Measurements from ENCODE around the gene OR52N5.

The OR52N5 gene

GRCh38 chr11:5783255-5783654 lies at the start of gene OR52N5:
TSS of gene OR52N5 (minus strand) at chr11:5783355. CDS start at chr11:5778634, 4,721 bp downstream.
- no peak for DNase-seq

GRCh38 chr11:5831196-5831829 lies 48.2 kb upstream of the OR52N5 start:
- no peak for DNase-seq

GRCh38 chr11:5818245-5818886 lies 35.2 kb upstream of the OR52N5 start:
- no peak for DNase-seq

- DNase-seq: no peak
These were observed 32.4 kb upstream of the OR52N5 start for GRCh38 chr11:5815534-5815933.

GRCh38 chr11:5809905-5810795 lies 27.0 kb upstream of the OR52N5 start:
- no peak for DNase-seq

- no peak for DNase-seq
These were observed 26.0 kb upstream of the OR52N5 start for GRCh38 chr11:5809122-5809519.

- DNase-seq: peak; percentile 70
These were observed 25.5 kb upstream of the OR52N5 start, which contains the start of gene OR52N2 for GRCh38 chr11:5808500-5809121. TSS of gene OR52N2 (plus strand) at chr11:5808924. CDS start at chr11:5820336, 11,412 bp downstream.

- DNase-seq: no peak
These were observed 24.4 kb upstream of the OR52N5 start for GRCh38 chr11:5807580-5807979.

- DNase-seq: no peak
These were observed 20.8 kb upstream of the OR52N5 start for GRCh38 chr11:5803982-5804381.

- no peak for DNase-seq
These were observed 13.4 kb upstream of the OR52N5 start for GRCh38 chr11:5796541-5796940.

GRCh38 chr11:5791165-5791564 lies 8.0 kb upstream of the OR52N5 start, which contains the start of gene OR52N1:
TSS of gene OR52N1 (minus strand) at chr11:5791265. CDS start at chr11:5788816, 2,449 bp downstream.
- DNase-seq: no peak

- no peak for DNase-seq
These were observed 16.1 kb downstream of the OR52N5 start for GRCh38 chr11:5767056-5767455.

- no peak for DNase-seq
These were observed 29.2 kb downstream of the OR52N5 start, which contains the start of gene OR52N4 for GRCh38 chr11:5753943-5754342. TSS of gene OR52N4 (plus strand) at chr11:5754243. CDS start at chr11:5754741, 498 bp downstream.

GRCh38 chr11:5749836-5750235 lies 33.3 kb downstream of the OR52N5 start:
- DNase-seq: no peak

- no peak for DNase-seq
These were observed 36.5 kb downstream of the OR52N5 start for GRCh38 chr11:5746614-5747013.

GRCh38 chr11:5738431-5738830 lies 44.7 kb downstream of the OR52N5 start:
- DNase-seq: no peak

GRCh38 chr11:5737670-5738392 lies 45.3 kb downstream of the OR52N5 start:
- no peak for DNase-seq

- DNase-seq: no peak
These were observed 46.1 kb downstream of the OR52N5 start for GRCh38 chr11:5737091-5737490.

- no peak for DNase-seq
These were observed 46.8 kb downstream of the OR52N5 start, which contains the start of gene OR56B1 for GRCh38 chr11:5736396-5736795. TSS of gene OR56B1 (plus strand) at chr11:5736448. CDS start at chr11:5736517, 69 bp downstream.

GRCh38 chr11:5727691-5728090 lies 55.5 kb downstream of the OR52N5 start:
- no peak for DNase-seq

GRCh38 chr11:5726351-5726750 lies 56.8 kb downstream of the OR52N5 start:
- no peak for DNase-seq
